ENCODE data around the gene FHOD3.

Gene FHOD3

GRCh38 chr18:36250827-36251226 is 46.7 kb upstream of the FHOD3 start (continued):
- TF ChIP-seq ZNF362 (tag by site-specific recombination; IDR thresholded peaks at IDR 0.05): no peak
- no peak for TF ChIP-seq ZNF791 (tag by site-specific recombination; IDR thresholded peaks at IDR 0.05)
- no peak for TF ChIP-seq SETDB1 (IDR thresholded peaks at IDR 0.05; ENCODE audit: insufficient read length, low read length)
- no peak for TF ChIP-seq ZBTB48 (tag by site-specific recombination; IDR thresholded peaks at IDR 0.05)
- TF ChIP-seq WT1 (tag by site-specific recombination; IDR thresholded peaks at IDR 0.05): no peak
- no peak for TF ChIP-seq ZNF292 (tag by site-specific recombination; IDR thresholded peaks at IDR 0.05; ENCODE audit: borderline replicate concordance, low read depth)
- TF ChIP-seq ZNF555 (tag by site-specific recombination; conservative IDR thresholded peaks at IDR 0.05): no peak

GRCh38 chr18:36255072-36255698 is 42.3 kb upstream of the FHOD3 start:
- Histone ChIP-seq H3K4me3 (ENCODE audit: low read depth, low read length) (no peak overlapping the region), H3K36me3 (ENCODE audit: control insufficient read depth in 2 of 2, insufficient read depth in 1 of 2, low read length in 2 of 2) (peaks cover 0 to 5% of the 10 kb centered on the region in 2 experiments; a peak in 1 of 3 replicates), H3K27ac (ENCODE audit: extremely low read depth, low read depth, low read length) (no peak overlapping the region), H3K4me1 (ENCODE audit: control insufficient read depth, insufficient read depth, low read length) (no peaks in the 10 kb centered on the region), H3K9me3 (ENCODE audit: control insufficient read depth, insufficient read depth, low read depth, low read length) (no peaks in the 10 kb centered on the region)
- TF ChIP-seq ELK4 (IDR thresholded peaks at IDR 0.05; ENCODE audit: borderline replicate concordance, low read depth, low read length) (no peak), SP7 (tag by site-specific recombination; IDR thresholded peaks at IDR 0.05) (no peak), ZNF366 (tag by site-specific recombination; conservative IDR thresholded peaks at IDR 0.05) (no peak), KLF10 (tag by site-specific recombination; IDR thresholded peaks at IDR 0.05) (no peak), SCRT2 (tag by site-specific recombination; IDR thresholded peaks at IDR 0.05) (no peak), SP2 (tag by site-specific recombination; IDR thresholded peaks at IDR 0.05) (no peak), ZNF701 (tag by site-specific recombination; IDR thresholded peaks at IDR 0.05) (no peak), AEBP2 (tag by site-specific recombination; IDR thresholded peaks at IDR 0.05; ENCODE audit: borderline replicate concordance) (no peak), ZNF132 (tag by site-specific recombination; IDR thresholded peaks at IDR 0.05; ENCODE audit: borderline replicate concordance) (no peak), ZSCAN16 (tag by site-specific recombination; IDR thresholded peaks at IDR 0.05) (no peak), ZXDB (tag by site-specific recombination; IDR thresholded peaks at IDR 0.05) (no peak), ZNF561 (tag by site-specific recombination; IDR thresholded peaks at IDR 0.05; ENCODE audit: borderline replicate concordance) (no peak), ZNF473 (tag by site-specific recombination; IDR thresholded peaks at IDR 0.05) (no peak), ZFP37 (tag by site-specific recombination; IDR thresholded peaks at IDR 0.05) (no peak), ZBTB7A (tag by site-specific recombination; IDR thresholded peaks at IDR 0.05; ENCODE audit: low read depth) (no peak)
- CTCF ChIA-PET: interaction anchor here (0.6 kb wide), 1 partner anchor 10 kb away, joined by 7 read pairs; no protein-coding TSS in a partner anchor
- POLR2A ChIA-PET: no interaction called here
